BJ (cell line): Measurements from ENCODE around the gene KCNG4. TPM values are rescaled to one million over a fixed set of nuclear protein-coding genes. Genes with fewer than 3 reads are reported as not detected.

ENCODE experiments used
- CTCF ChIA-PET: fragments of 350-600 bp; formaldehyde crosslinking; extraction: SDS; loops from one replicate; lab custom pipeline; 2021; ENCODE audit warnings: antibody characterized with exemption, inconsistent platforms; lab: Yijun Ruan, JAX
- POLR2A ChIA-PET: fragments of 300-600 bp; sonication (Branson Sonifier 250); formaldehyde crosslinking; extraction: SDS; loops from one replicate; lab custom pipeline; 2021; ENCODE audit warnings: antibody characterized with exemption; lab: Charles Lee
- DNase-seq: peaks from one replicate; pipeline ENCODE4 v3.0.0-alpha.2; 2011; ENCODE audit warnings: low read depth
- H3K27me3 ChIP-seq: 2 replicates; pipeline ENCODE4 v1.6.0; 2011; ENCODE audit warnings: low read length; ENCODE audit not compliant: control insufficient read depth, insufficient read depth
- H3K36me3 ChIP-seq: 2 replicates; pipeline ENCODE4 v1.5.1; 2011; ENCODE audit warnings: low read length; ENCODE audit not compliant: control insufficient read depth, insufficient read depth
- H3K4me3 ChIP-seq: 2 replicates; pipeline ENCODE4 v1.5.1; 2011; ENCODE audit warnings: low read depth, mild to moderate bottlenecking, control low read depth, low read length
- CTCF ChIP-seq: IDR thresholded peaks from 2 replicates; pipeline ENCODE4 v1.5.1; 2011; ENCODE audit warnings: low read depth, mild to moderate bottlenecking, control low read depth, inconsistent platforms, low read length, moderate library complexity; ENCODE audit not compliant: insufficient read depth
- polyA plus RNA-seq: library from polyadenylated mRNA; depleted of rRNA; stranded (reverse); fragments of >200 nt; gene quantifications from 2 replicates; pipeline ENCODE4 v1.2.3, GENCODE V29; 2011

The KCNG4 gene
- polyA plus RNA-seq, 1 experiment = not detected

- no peak for TF ChIP-seq CTCF
- CTCF ChIA-PET = interaction anchor here (0.6 to 4.8 kb wide), 5 partner anchors 8 to 198 kb away, joined by 3 to 42 read pairs (median 3); partner anchors contain the start of gene TAF1C
- POLR2A ChIA-PET = no interaction called here
- no peaks in the 10 kb centered on the region for H3K27me3 ChIP-seq
- no peak for DNase-seq
- H3K4me3 ChIP-seq = no peak overlapping the region
- peaks cover 27% of the 10 kb centered on the region for H3K36me3 ChIP-seq
These were observed 61.6 kb downstream of the KCNG4 start for GRCh38 chr16:84178146-84178765.

GRCh38 chr16:84177741-84178073, 62.1 kb downstream of the KCNG4 start:
- H3K4me3 ChIP-seq = no peak overlapping the region
- no peak for TF ChIP-seq CTCF
- DNase-seq = no peak
- ChIA-PET CTCF (interaction anchor here (0.9 to 4.8 kb wide), 5 partner anchors 9 to 93 kb away, joined by 3 to 42 read pairs (median 5); partner anchors contain the start of gene TAF1C), POLR2A (no interaction called here)
- H3K36me3 ChIP-seq = peaks cover 22% of the 10 kb centered on the region
- H3K27me3 ChIP-seq = no peaks in the 10 kb centered on the region

- ChIA-PET POLR2A (no interaction called here), CTCF (interaction anchor here (1.2 to 4.8 kb wide), 4 partner anchors 10 to 92 kb away, joined by 3 to 42 read pairs (median 6); partner anchors contain the start of gene TAF1C)
- no peak for DNase-seq
- H3K36me3 ChIP-seq = peaks cover 18% of the 10 kb centered on the region
- TF ChIP-seq CTCF = no peak
- no peak overlapping the region for H3K4me3 ChIP-seq
- H3K27me3 ChIP-seq = no peaks in the 10 kb centered on the region
These were observed 63.4 kb downstream of the KCNG4 start for GRCh38 chr16:84176192-84177053.

GRCh38 chr16:84175350-84176081, 64.3 kb downstream of the KCNG4 start:
- H3K27me3 ChIP-seq = no peaks in the 10 kb centered on the region
- TF ChIP-seq CTCF = no peak
- peaks cover 9% of the 10 kb centered on the region for H3K36me3 ChIP-seq
- ChIA-PET POLR2A (no interaction called here), CTCF (interaction anchor here (4.8 kb wide), 1 partner anchor 11 kb away, joined by 42 read pairs; the partner anchor contains the start of gene TAF1C)
- DNase-seq = no peak
- H3K4me3 ChIP-seq = no peak overlapping the region
